Pons (tissue), 1 donor: ENCODE measurements around the gene KRT38.
"Not testable (repeated sequence)": the region's sequence is repeated elsewhere in the genome, so short reads cannot be mapped to it uniquely, and the experiment has no call there.

Experiments used
- DNase-seq: peaks from one replicate; pipeline ENCODE4 v3.0.0-alpha.2; 2016; ENCODE audit warnings: low spot score

Gene KRT38

DNA sequence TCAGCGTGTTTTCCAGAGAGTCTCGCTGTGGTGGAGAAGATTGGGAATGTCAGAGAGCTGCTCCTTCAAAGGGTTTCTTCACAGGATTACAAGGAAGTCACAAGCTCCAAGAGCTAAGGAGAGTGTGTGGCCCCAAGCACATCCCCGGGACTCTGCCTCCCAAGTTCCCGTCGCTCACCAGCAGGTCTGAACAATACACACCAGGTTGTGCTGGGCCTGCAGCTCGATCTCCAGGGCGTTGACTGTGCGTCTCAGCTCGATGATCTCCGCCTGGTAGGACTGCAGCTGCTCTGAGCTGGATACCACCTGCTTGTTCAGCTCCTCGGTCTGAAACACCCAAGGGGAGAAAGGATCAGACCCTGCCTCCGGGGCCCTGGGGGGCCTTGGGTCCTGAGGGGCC is 45.7 kb downstream of the KRT38 start:
- DNase-seq: not testable (repeated sequence)

DNA sequence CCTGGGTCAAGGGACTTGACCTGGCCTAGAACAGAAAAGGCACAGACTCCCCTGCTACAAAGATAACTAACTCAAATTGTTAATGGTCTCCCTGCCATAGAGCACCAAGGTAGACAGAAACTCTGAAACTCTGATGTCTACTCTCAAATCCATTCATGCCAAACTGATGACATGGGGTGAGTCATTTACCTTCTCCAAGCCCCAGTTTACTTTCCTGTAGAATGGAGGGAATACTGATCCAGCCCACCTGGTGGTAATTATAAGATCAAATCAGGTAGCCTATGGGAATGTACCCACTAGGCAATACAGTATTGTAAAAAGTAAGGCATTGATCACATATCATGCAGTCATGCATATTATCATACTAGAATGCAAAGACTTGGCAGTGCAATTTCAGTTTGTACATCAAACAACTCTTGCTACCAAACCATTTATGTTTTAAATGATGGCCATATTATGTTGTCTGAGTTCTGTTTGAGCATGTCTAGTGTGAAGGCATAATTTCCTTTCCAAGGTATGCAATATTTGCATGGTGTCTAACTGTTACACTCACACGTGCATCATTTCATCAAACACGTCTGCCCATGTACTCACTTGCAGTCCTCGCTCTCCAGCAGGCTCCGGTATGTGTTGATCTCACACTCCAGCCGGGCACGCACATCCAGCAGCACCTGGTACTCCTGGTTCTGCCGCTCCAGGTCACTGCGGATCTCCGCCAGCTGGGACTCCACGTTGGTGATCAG is 46.4 kb downstream of the KRT38 start:
- DNase-seq: no peak

DNA sequence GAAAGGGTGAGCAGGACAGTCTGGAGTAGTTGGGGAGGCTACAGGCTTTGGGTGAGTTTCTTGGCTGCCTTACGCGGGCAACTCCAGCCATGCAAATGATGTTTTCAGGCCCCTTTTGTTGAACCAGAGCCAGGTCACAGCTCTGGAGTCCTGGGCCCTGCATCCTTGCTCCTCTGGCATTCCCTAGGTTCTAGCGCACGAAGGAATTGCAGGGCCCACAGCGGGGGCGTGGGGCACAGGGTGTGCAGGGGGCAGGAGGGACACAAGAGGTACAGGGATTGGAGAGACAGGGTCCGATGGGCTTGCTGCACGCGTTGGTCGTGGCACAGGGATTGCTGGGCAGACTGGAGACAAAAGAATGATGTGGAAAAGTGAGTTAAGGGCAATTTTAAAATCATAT is 47.0 kb downstream of the KRT38 start:
- DNase-seq: no peak

DNA sequence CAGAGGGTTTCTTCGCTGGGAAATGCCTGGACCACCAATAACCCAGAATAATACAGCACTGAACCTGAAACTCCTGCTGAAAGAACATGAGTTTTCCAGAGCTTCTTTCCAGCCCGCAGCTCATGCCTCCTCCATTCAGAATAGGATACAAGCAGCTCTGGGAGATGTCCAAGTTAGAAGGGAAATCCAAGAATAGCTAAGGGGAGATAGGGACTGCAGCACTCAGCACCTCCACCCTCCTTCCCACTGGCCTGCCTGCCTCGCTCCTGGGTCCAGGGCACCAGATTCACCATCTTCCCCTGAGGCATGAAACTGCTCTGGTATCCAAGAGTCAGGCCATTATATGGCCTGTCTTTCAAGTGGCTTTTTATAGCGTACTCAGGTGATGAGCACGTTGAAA is 47.5 kb downstream of the KRT38 start:
- DNase-seq: no peak

DNA sequence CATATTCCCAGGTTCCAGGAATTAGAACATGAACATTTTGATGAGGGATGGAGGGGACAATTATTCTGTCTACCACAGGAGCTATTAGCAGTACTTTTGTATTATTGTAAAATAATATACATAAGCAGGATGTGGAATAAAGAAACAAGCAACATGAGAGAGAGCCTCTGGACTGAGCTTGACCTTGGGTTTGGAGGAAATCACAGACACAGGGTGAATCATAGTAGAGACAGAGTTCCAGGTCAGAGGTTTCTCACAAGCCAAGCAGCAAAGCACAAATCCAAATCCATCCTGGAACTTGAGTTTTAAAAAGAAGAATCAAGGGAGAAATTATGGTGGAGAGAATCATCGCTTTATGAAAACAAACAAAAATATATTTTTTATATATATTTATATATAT is 48.5 kb downstream of the KRT38 start:
- DNase-seq: no peak

DNA sequence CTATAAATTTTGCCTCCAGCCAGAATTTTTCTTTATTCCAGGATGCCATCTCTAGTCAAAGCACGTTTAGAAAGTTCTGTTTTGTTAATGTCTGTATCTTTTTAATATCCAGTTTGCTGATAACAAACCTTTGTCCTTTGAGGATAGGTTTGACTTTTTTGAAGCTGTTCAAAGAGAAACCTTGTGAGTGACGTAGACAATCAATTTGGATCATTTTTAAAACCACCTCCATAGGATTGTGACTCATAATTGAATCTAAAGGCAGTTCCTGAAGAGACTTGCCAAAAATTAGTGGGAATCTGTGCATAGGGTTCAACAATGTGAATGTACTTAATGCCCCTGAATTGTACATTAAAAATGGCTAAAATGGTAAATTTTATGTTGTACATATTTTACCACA is 49.2 kb downstream of the KRT38 start:
- DNase-seq: no peak

DNA sequence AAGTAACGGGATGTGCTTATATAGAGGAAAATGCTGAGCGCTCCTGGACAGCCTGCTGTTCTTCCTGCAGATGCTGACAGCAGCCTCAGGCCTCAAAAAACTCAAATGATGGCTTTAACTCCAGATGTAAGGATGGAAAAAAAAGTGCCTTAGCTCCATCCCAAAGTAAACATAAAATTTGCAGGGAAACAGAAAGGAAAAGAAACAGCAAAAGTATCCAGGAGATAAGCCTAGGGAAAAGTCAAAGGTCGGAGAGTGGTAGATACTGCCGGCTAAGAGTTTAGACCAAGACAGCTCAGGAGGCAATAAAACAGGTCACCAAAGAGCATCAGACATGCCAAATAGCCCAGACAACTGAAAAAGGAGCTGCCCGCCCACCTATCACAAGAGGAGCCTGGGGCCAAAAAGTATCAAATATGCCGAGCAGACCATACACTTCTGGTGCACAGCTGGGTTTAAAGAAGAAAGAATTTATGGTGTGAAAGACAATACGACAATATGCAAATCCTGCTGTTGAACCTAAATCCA is 50.3 kb downstream of the KRT38 start:
- DNase-seq: no peak

DNA sequence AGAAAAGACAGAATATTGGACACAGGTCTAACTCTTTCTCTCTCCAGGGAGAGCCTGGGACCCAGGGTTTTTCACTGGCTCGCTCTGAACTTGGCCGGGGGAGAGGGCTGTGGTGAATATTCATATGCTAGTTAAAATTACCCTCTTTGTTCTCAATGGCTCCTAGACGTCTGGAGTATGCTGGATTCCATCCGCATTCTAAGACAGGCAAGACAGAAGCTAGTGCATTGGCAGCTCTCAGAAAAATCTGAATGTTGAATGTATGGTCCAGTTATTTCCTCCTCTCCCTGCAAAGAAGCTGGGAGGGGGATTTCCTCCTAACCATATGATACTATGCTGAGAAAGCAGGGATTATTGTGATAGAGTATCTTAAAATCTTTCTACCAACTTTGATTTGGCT is 53.1 kb downstream of the KRT38 start:
- no peak for DNase-seq

DNA sequence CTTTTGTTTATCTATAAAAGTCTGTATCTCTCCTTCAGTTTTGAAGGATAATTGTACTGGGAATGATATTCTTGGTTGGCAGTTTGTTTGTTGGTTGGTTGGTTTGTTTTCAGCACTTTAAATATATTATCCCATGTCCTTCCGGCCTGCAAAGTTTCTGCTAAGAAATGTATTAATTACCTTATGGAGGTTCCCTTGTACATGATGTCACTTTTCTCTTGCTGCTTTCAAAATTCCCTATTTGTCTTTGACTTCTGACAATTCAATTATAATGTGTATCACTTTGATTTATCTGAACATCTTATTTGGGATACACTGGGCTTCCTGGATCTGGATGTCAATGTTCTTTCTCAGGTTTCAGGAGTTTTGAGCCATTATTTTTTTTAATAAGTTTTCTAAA is 54.6 kb downstream of the KRT38 start:
- DNase-seq: no peak
